MCF 10A (cell line): ENCODE data around the gene FAM118A. TPM values are rescaled to one million over a fixed set of nuclear protein-coding genes. Genes with fewer than 3 reads are reported as not detected.

Source experiments
- BruUV-seq: library from RNA; stranded (reverse); fragments of 400-500 nt; replicated peaks from 2 replicates; lab custom pipeline; 2021; lab: Mats Ljungman, UMichigan
- CTCF ChIA-PET: fragments of 300-600 bp; sonication (Branson Sonifier 250); formaldehyde crosslinking; extraction: SDS; loops from one replicate; lab custom pipeline; 2021; ENCODE audit warnings: antibody characterized with exemption, inconsistent platforms; lab: Yijun Ruan, JAX
- POLR2A ChIA-PET: fragments of 300-600, 350-650 bp; sonication (Branson Sonifier 250); formaldehyde crosslinking; extraction: SDS; loops from one replicate; lab custom pipeline; 2020; ENCODE audit warnings: antibody characterized with exemption, inconsistent platforms; lab: Yijun Ruan, JAX
- DNase-seq: peaks from one replicate; pipeline ENCODE4 v3.0.0-alpha.2; 2018; ENCODE audit not compliant: unreplicated experiment
- H3K27ac Mint-ChIP-seq: one replicate; pipeline ENCODE4 v1.8.0; 2022; ENCODE audit warnings: mild to moderate bottlenecking, low read depth, mixed read lengths; ENCODE audit not compliant: unreplicated experiment
- H3K27me3 Mint-ChIP-seq: one replicate; pipeline ENCODE4 v1.8.0; 2022; ENCODE audit warnings: mixed read lengths; ENCODE audit not compliant: insufficient read depth, unreplicated experiment
- H3K36me3 Mint-ChIP-seq: one replicate; pipeline ENCODE4 v1.8.0; 2022; ENCODE audit warnings: mild to moderate bottlenecking, moderate library complexity, mixed read lengths; ENCODE audit not compliant: insufficient read depth, unreplicated experiment
- H3K4me1 Mint-ChIP-seq: one replicate; pipeline ENCODE4 v1.8.0; 2022; ENCODE audit warnings: mixed read lengths; ENCODE audit not compliant: insufficient read depth, unreplicated experiment
- H3K4me3 Mint-ChIP-seq: one replicate; pipeline ENCODE4 v1.8.0; 2022; ENCODE audit warnings: mild to moderate bottlenecking, moderate library complexity, mixed read lengths; ENCODE audit not compliant: unreplicated experiment
- H3K9me3 Mint-ChIP-seq: one replicate; pipeline ENCODE4 v1.8.0; 2022; ENCODE audit warnings: mixed read lengths; ENCODE audit not compliant: unreplicated experiment
- CTCF ChIP-seq: fragments of 200-600 bp; IDR thresholded peaks from one replicate; pipeline ENCODE4 v1.8.0; 2022; ENCODE audit warnings: antibody characterized with exemption, mild to moderate bottlenecking; ENCODE audit not compliant: unreplicated experiment
- intact Hi-C: fragments of 100-400 bp; cut with micrococcal nuclease; formaldehyde crosslinking; loops from 2 replicates; pipeline ENCODE4 v1.14.1; 2022
- total RNA-seq: library from RNA; stranded (reverse); gene quantifications from 2 replicates; pipeline ENCODE4 v1.2.3, GENCODE V29; 2022

The FAM118A gene
- total RNA-seq, 1 experiment from 2014 or later = 16.7 TPM

- intact Hi-C loops = no loop called here
- H3K4me3 Mint-ChIP-seq = no peak overlapping the region
- no peaks in the 10 kb centered on the region for H3K27me3 Mint-ChIP-seq
- no peak for TF ChIP-seq CTCF
- peaks cover 66% of the 10 kb centered on the region for H3K36me3 Mint-ChIP-seq
- CTCF ChIA-PET = interaction anchor here (1.0 kb wide), 1 partner anchor 31 kb away, joined by 3 read pairs; no protein-coding TSS in a partner anchor
- no peak for DNase-seq
- BruUV-seq = no TSS peak
- no peaks in the 10 kb centered on the region for H3K4me1 Mint-ChIP-seq
- H3K27ac Mint-ChIP-seq = no peak overlapping the region
- POLR2A ChIA-PET = interaction anchor here (0.8 kb wide), 1 partner anchor 194 kb away, joined by 3 read pairs; no protein-coding TSS in a partner anchor
- H3K9me3 Mint-ChIP-seq = no peaks in the 10 kb centered on the region
These were observed 30.6 kb downstream of the FAM118A start for GRCh38 chr22:45340323-45340722.

- no peak for DNase-seq
- peaks cover 57% of the 10 kb centered on the region for H3K36me3 Mint-ChIP-seq
- BruUV-seq = TSS peak; percentile 49
- intact Hi-C loops = no loop called here
- H3K4me3 Mint-ChIP-seq = no peak overlapping the region
- ChIA-PET POLR2A (no interaction called here), CTCF (interaction anchor here (1.0 kb wide), 1 partner anchor 30 kb away, joined by 3 read pairs; no protein-coding TSS in a partner anchor)
- no peaks in the 10 kb centered on the region for H3K9me3 Mint-ChIP-seq
- H3K27ac Mint-ChIP-seq = no peak overlapping the region
- no peaks in the 10 kb centered on the region for H3K27me3 Mint-ChIP-seq
- TF ChIP-seq CTCF = no peak
- H3K4me1 Mint-ChIP-seq = no peaks in the 10 kb centered on the region
These were observed 31.8 kb downstream of the FAM118A start for GRCh38 chr22:45341498-45341897.

GRCh38 chr22:45343143-45343542 is 33.4 kb downstream of the FAM118A start:
- BruUV-seq = no TSS peak
- Mint-ChIP-seq H3K27ac (no peak overlapping the region), H3K4me3 (no peak overlapping the region), H3K27me3 (no peaks in the 10 kb centered on the region), H3K4me1 (no peaks in the 10 kb centered on the region), H3K36me3 (peaks cover 43% of the 10 kb centered on the region), H3K9me3 (no peaks in the 10 kb centered on the region)
- TF ChIP-seq CTCF = no peak
- intact Hi-C loops = no loop called here
- ChIA-PET POLR2A (interaction anchor here (0.5 kb wide), 1 partner anchor 14 kb away, joined by 3 read pairs; no protein-coding TSS in a partner anchor), CTCF (no interaction called here)
- DNase-seq = no peak

GRCh38 chr22:45344334-45344733 is 34.6 kb downstream of the FAM118A start:
- Mint-ChIP-seq H3K4me1 (no peaks in the 10 kb centered on the region), H3K36me3 (peaks cover 36% of the 10 kb centered on the region), H3K27me3 (no peaks in the 10 kb centered on the region), H3K27ac (no peak overlapping the region), H3K9me3 (no peaks in the 10 kb centered on the region), H3K4me3 (no peak overlapping the region)
- ChIA-PET POLR2A (no interaction called here), CTCF (interaction anchor here (0.6 kb wide), 1 partner anchor 13 kb away, joined by 3 read pairs; no protein-coding TSS in a partner anchor)
- DNase-seq = no peak
- no TSS peak for BruUV-seq
- TF ChIP-seq CTCF = no peak
- intact Hi-C loops = no loop called here
